ENCODE measurements around the gene SCMH1.
"Not testable (repeated sequence)": the region's sequence is repeated elsewhere in the genome, so short reads cannot be mapped to it uniquely, and the experiment has no call there.

SCMH1 gene

DNA sequence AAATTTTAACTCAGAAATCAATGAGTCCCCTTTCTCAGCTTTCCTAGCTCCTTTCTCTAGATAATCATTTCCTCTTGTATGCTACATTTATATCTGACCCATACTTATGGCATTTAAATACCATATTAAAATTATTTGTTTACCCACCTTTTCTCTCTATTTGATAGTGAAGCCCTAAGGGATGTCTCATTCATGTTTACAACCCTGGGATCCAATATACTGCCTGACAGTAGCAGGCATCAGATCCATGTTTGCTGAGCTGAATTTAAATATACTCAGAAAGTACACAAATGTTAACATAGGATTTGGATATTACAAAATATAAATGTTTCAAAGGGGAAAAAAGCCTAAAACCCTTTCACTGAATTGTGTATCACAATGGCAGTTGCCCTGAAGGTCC, 26.5 kb downstream of the SCMH1 start:
- TF ChIP-seq Cebpa-rat (IDR thresholded peaks at IDR 0.05): no peak
- H3K36me3 ChIP-seq: peaks cover 30 to 92% (median 67%) of the 10 kb centered on the region in 11 experiments
- H3K27ac ChIP-seq: no peak overlapping the region
- H3K4me2 ChIP-seq: no peak overlapping the region
- H3K4me3 ChIP-seq: no peak overlapping the region
- H3K4me1 ChIP-seq: no peaks in the 10 kb centered on the region
- no peaks in the 10 kb centered on the region for H3K27me3 ChIP-seq
- H4K20me1 ChIP-seq: peaks cover 0 to 19% (median 0%) of the 10 kb centered on the region in 11 experiments; a peak in 4 of 22 replicates
- H3K9me3 ChIP-seq (replicated peaks in 1 of 11): peaks cover 49 to 75% (median 65%) of the 10 kb centered on the region in 11 experiments
- no peak overlapping the region for H3K9ac ChIP-seq

DNA sequence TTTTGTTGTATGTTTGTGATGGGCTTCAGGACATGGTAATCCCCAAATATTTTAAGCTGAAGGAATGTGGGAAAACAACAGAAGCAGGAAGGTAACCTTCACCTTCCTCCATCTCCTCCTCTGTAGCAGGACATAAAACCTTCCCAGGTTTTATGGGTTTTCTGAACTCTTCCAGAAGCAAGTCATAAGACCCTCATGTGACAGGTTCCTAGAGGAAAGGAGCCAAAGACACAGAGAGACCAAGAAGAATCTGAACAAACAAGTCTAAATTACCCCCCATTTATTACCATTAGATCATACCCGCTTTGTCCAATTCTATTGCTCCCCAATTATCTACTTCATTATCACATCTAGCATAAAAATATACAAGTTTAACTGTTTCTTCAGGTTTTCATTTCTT, 28.8 kb downstream of the SCMH1 start:
- Histone ChIP-seq H3K27ac (no peak overlapping the region), H3K27me3 (no peaks in the 10 kb centered on the region), H3K4me1 (no peaks in the 10 kb centered on the region), H3K36me3 (peaks cover 9 to 74% (median 44%) of the 10 kb centered on the region in 11 experiments; a peak in 20 of 22 replicates), H3K9ac (no peak overlapping the region), H3K4me2 (no peak overlapping the region), H4K20me1 (peaks cover 0 to 19% (median 0%) of the 10 kb centered on the region in 11 experiments; a peak in 4 of 22 replicates), H3K9me3 (replicated peaks in 1 of 11) (peaks cover 31 to 69% (median 59%) of the 10 kb centered on the region in 11 experiments), H3K4me3 (no peak overlapping the region)
- TF ChIP-seq Cebpa-rat (IDR thresholded peaks at IDR 0.05): no peak

DNA sequence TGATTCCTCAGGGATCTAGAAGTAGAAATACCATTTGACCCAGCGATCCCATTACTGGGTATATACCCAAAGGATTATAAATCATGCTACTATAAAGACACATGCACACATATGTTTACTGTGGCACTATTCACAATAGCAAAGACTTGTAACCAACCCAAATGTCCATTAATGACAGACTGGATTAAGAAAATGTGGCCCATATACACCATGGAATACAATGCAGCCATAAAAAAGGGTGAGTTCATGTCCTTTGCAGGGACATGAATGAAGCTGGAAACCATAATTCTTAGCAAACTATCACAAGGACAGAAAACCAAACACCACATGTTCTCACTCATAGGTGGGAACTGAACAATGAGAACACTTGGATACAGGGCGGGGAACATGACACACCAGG, 30.5 kb downstream of the SCMH1 start:
- H3K27me3 ChIP-seq, H3K4me1 ChIP-seq, H3K4me2 ChIP-seq, H3K4me3 ChIP-seq, H3K9ac ChIP-seq, H3K27ac ChIP-seq: not testable (repeated sequence)
- Histone ChIP-seq H4K20me1 (peaks cover 0 to 15% (median 0%) of the 10 kb centered on the region in 11 experiments; a peak in 4 of 22 replicates), H3K36me3 (peaks cover 0 to 61% (median 30%) of the 10 kb centered on the region in 11 experiments; a peak in 19 of 22 replicates), H3K9me3 (replicated peaks in 1 of 11) (peaks cover 19 to 62% (median 51%) of the 10 kb centered on the region in 11 experiments; a peak in 21 of 22 replicates)

- not testable (repeated sequence) for H3K27ac ChIP-seq, H3K4me1 ChIP-seq, H3K9ac ChIP-seq, H3K4me3 ChIP-seq, H4K20me1 ChIP-seq, H3K4me2 ChIP-seq, H3K27me3 ChIP-seq
- H3K9me3 ChIP-seq (replicated peaks in 1 of 11): peaks cover 54 to 84% (median 70%) of the 10 kb centered on the region in 11 experiments
- peaks cover 20 to 62% (median 40%) of the 10 kb centered on the region in 11 experiments for H3K36me3 ChIP-seq
Measured at GRCh38 chr1:41207053-41207452, 35.1 kb downstream of the SCMH1 start.

- Histone ChIP-seq H3K4me2 (no peak overlapping the region), H3K9ac (no peak overlapping the region), H3K27ac (no peak overlapping the region), H3K4me1 (peaks cover 0 to 13% (median 10%) of the 10 kb centered on the region in 10 experiments; a peak in 14 of 20 replicates), H3K27me3 (no peaks in the 10 kb centered on the region), H4K20me1 (peaks cover 0 to 10% (median 0%) of the 10 kb centered on the region in 11 experiments; a peak in 2 of 22 replicates), H3K36me3 (peaks cover 20 to 80% (median 53%) of the 10 kb centered on the region in 11 experiments), H3K4me3 (no peak overlapping the region), H3K9me3 (replicated peaks in 1 of 11) (peaks cover 35 to 63% (median 52%) of the 10 kb centered on the region in 11 experiments)
- no peak for TF ChIP-seq Cebpa-rat (IDR thresholded peaks at IDR 0.05)
Measured at GRCh38 chr1:41200728-41201127, 41.4 kb downstream of the SCMH1 start.

GRCh38 chr1:41199375-41199774, 42.7 kb downstream of the SCMH1 start:
- no peak overlapping the region for H3K4me2 ChIP-seq
- H3K27ac ChIP-seq: no peak overlapping the region
- TF ChIP-seq Cebpa-rat (IDR thresholded peaks at IDR 0.05): no peak
- no peak overlapping the region for H3K9ac ChIP-seq
- H3K4me3 ChIP-seq: no peak overlapping the region
- peaks cover 0 to 13% (median 10%) of the 10 kb centered on the region in 10 experiments; a peak in 14 of 20 replicates for H3K4me1 ChIP-seq
- H3K9me3 ChIP-seq (replicated peaks in 1 of 11): peaks cover 25 to 56% (median 42%) of the 10 kb centered on the region in 11 experiments
- H4K20me1 ChIP-seq: peaks cover 0 to 15% (median 0%) of the 10 kb centered on the region in 11 experiments; a peak in 2 of 22 replicates
- peaks cover 7 to 75% (median 41%) of the 10 kb centered on the region in 11 experiments; a peak in 21 of 22 replicates for H3K36me3 ChIP-seq
- H3K27me3 ChIP-seq: no peaks in the 10 kb centered on the region

- Histone ChIP-seq H3K36me3 (peaks cover 0 to 66% (median 32%) of the 10 kb centered on the region in 11 experiments; a peak in 18 of 22 replicates), H4K20me1 (peaks cover 0 to 43% (median 0%) of the 10 kb centered on the region in 11 experiments; a peak in 6 of 22 replicates), H3K4me2 (no peak overlapping the region), H3K4me3 (no peak overlapping the region), H3K9ac (no peak overlapping the region), H3K27me3 (no peaks in the 10 kb centered on the region), H3K4me1 (peaks cover 0 to 5% (median 0%) of the 10 kb centered on the region in 10 experiments; a peak in 5 of 20 replicates), H3K27ac (no peak overlapping the region), H3K9me3 (replicated peaks in 1 of 11) (peaks cover 12 to 30% (median 23%) of the 10 kb centered on the region in 11 experiments; a peak in 21 of 22 replicates)
- TF ChIP-seq Cebpa-rat (IDR thresholded peaks at IDR 0.05): no peak
Measured at GRCh38 chr1:41192456-41193178, 49.5 kb downstream of the SCMH1 start.

DNA sequence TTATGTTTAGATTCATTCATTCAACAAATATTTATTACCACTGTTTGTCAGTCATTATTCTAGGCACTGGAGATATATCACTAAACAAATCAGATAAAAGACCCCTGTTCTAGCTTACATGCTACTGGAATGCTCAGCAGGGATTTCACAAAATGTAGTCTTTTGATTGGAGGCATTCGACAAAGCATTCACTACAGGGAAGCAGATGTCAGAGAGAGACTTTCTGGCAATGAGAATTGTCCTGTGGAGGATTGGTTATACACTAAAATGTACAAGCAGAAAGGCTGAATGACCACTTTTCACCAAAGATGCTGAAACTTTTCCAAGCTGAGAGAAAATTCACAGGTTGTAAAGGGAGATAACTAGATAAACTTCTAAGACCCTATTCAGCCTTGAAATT, 57.7 kb downstream of the SCMH1 start:
- Histone ChIP-seq H3K27me3 (no peaks in the 10 kb centered on the region), H3K4me2 (no peak overlapping the region)

DNA sequence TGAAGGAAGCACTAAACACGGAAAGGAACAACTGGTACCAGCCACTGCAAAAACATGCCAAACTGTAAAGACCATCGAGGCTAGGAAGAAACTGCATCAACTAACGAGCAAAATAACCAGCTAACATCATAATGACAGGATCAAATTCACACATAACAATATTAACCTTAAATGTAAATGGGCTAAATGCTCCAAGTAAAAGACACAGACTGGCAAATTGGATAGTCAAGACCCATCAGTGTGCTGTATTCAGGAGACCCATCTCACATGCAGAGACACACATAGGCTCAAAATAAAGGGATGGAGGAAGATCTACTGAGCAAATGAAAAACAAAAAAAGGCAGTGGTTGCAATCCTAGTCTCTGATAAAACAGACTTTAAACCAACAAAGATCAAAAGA, 63.9 kb downstream of the SCMH1 start:
- H3K4me2 ChIP-seq, H3K27ac ChIP-seq, H3K4me3 ChIP-seq, H3K9ac ChIP-seq, H4K20me1 ChIP-seq, H3K27me3 ChIP-seq, H3K4me1 ChIP-seq: not testable (repeated sequence)
- H3K36me3 ChIP-seq: peaks cover 11 to 60% (median 42%) of the 10 kb centered on the region in 11 experiments
- H3K9me3 ChIP-seq (replicated peaks in 1 of 11): peaks cover 30 to 71% (median 56%) of the 10 kb centered on the region in 11 experiments

More for the DNA sequence above, 57.7 kb downstream of the SCMH1 start:
- peaks cover 11 to 75% (median 52%) of the 10 kb centered on the region in 11 experiments; a peak in 21 of 22 replicates for H3K36me3 ChIP-seq
- TF ChIP-seq Cebpa-rat (IDR thresholded peaks at IDR 0.05): no peak
- peaks cover 9 to 27% (median 21%) of the 10 kb centered on the region in 11 experiments for H3K9me3 ChIP-seq (replicated peaks in 1 of 11)
- no peak overlapping the region for H3K9ac ChIP-seq
- H3K27ac ChIP-seq: no peak overlapping the region
- H4K20me1 ChIP-seq: peaks cover 0 to 7% (median 0%) of the 10 kb centered on the region in 11 experiments; a peak in 3 of 22 replicates
- H3K4me3 ChIP-seq: no peak overlapping the region
- H3K4me1 ChIP-seq: peaks cover 0 to 5% (median 0%) of the 10 kb centered on the region in 10 experiments; a peak in 5 of 20 replicates
